T47D (cell line): ENCODE data around the gene TTC39B.

ENCODE experiments used
- DNase-seq, 2 experiments: peaks; one replicate each; pipeline versions ENCODE4 v3.0.0 to v3.0.0-alpha.2; 2011 to 2012; ENCODE audit warnings: low read depth in 1 of 2, low spot score in 1 of 2
- JUND ChIP-seq: IDR thresholded peaks from 2 replicates; pipeline ENCODE4 v1.6.1; 2012; ENCODE audit warnings: low read depth
- in situ Hi-C: cut with HindIII; loops from 2 replicates; pipeline ENCODE4 v1.10.0; 2016; ENCODE audit warnings: low sequenced_read_pairs, low pct_unique_long_range_greater_than_20kb

Gene TTC39B

DNA sequence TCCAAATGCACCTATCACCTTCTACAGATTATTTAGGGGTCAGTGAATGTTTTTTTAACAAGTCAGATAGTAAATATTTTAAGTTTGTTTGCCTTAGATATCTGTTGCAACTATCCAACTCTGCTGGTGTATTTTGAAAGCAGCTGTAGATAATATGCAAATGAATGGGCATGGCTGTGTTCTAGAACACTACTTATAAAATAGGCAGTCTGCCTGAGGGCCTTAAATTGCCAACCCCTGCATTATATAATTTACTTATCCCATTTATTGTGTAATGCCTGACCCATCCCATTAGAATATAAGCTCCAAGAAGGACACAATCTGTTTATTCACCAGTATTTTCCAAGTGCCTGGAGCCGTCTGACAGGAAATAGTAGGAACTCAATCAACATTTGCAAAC lies 149.0 kb downstream of the TTC39B start:
- TF ChIP-seq JUND: no peak
- in situ Hi-C loops: no loop called here
- DNase-seq: no peak

DNA sequence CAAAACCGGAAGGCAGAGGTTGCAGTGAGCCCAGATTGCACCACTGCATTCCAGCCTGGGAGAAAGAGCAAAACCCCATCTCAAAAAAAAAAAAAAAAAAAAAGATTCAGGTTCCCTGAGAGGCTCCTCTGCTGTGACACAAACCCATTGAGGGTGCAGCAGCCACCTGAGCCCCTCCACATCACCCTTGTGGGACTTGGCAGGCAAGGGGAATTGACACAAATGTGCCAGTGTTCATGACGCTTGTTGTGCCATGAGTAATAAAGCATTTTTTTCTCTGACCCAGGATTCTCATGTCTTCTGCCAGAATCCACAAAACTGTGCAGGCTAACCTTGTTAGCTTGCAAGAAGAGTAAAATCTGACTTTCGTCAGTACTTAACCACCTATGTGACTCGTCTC lies 149.6 kb downstream of the TTC39B start:
- in situ Hi-C loops: no loop called here
- no peak for DNase-seq
- no peak for TF ChIP-seq JUND

DNA sequence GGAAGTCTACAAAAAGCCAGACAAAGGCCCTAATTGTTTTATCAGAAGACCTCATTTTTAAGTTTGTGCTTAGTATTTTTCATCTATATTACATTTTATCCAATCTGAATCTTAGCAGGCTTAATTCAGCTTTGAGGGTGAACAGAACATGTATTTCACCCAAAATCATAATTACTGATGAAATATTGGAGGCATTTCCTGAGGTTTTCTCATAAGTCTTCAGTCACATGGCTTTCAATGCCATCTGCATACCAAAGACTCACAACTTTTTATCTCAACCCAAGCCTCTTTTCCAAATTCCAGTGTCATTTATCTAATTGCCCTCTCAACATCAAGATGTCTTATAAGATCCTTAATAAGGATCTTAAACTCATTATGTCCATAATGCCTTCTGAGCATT lies 150.8 kb downstream of the TTC39B start:
- no peak for DNase-seq
- TF ChIP-seq JUND: no peak
- in situ Hi-C loops: no loop called here

DNA sequence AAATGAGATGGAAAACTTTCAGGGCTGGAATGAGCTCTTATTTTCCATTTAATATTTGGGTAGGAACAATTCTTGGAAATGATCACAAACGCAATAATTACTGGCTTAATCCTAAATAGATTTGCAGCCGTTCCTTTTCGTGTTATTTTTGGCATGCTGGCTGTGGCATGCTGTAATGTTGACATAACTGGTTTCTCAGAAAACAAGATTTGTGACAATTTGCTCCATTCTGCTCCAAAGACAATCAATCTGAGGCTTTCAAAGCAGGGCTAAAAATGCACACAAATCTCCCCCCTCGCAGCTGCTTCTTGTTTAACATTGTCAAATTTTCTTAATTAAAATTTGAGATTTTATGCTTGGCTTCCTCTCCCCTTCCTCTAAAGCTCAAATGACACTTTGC lies 151.2 kb downstream of the TTC39B start:
- no peak for TF ChIP-seq JUND
- no peak for DNase-seq
- in situ Hi-C loops: no loop called here

DNA sequence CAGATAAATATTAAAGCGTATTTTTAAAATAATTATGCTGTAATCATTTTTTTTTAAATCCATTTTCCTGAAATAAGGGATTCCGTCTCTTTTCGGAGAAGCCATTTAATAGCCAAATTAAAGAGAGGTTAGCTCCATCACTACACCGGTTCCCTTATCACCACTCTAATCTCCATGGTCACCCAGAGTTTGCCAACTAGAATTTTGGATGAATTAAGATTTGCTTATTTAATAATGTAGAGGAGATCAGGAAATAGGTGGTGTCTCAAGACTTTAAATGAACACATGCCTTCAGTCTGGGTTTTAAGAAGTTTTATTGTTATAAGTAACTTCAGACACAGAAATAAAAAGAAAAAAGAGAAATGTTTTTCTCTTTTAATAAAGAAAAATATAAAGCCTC lies 151.7 kb downstream of the TTC39B start:
- TF ChIP-seq JUND: no peak
- no peak for DNase-seq
- in situ Hi-C loops: no loop called here

DNA sequence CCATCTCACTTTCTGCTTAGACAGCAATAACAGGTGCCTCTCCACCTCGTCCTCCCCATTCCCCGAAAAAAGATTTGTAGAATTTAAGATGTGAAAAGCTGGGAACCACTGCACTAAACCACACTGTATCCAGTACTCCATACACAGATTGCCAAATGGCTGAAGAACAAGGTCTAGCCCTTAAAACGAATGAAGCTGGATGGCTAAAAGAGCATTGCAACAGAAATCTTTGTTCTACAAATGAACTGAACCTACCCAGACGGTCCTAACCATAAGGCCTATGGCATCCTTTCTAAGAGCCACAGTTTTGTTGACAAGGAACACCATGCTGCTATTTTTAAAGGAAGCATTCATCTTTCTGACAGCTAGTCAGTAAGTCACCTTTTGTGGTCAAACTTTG lies 152.3 kb downstream of the TTC39B start:
- no peak for TF ChIP-seq JUND
- in situ Hi-C loops: no loop called here

DNA sequence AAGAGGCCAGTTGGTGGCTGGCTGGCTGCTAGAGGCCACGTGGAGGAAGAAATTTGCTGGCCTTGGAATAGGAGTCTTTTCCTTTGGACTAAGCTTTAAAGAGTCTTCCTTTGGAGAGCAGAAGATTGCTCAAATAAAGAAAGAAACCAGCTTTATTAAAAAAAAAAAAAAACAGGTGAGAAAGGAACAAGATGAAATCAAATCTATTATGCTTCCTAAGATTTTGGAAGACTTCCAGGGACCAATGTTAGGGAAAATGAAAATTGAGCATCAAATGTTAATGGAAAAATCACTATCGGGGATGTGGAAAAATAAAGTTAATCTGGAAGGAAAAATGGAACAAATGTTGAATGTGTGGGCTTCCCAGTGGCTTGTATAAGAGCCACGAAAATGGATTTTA lies 153.1 kb downstream of the TTC39B start:
- no peak for TF ChIP-seq JUND
- DNase-seq: no peak
- in situ Hi-C loops: no loop called here

More for the DNA sequence above, 152.3 kb downstream of the TTC39B start:
- DNase-seq: no peak

DNA sequence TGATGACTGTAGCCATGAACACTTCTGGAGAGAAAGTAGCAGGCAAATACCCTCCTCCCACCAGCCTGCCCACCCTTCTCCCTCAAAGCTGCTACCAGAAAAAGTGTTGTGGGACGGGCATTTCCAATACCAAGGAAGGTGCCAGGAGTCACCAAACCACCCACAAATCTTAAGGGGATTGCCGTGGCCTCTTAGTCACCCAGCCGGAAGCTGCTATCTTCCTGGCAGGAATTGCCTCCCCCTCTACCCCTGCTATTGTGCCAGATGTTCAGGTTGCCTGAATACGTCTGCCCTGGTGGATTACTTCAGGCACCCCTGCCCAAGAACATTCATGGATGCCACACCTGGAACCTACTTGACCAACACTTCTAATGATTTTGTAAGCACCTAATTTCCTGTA lies 156.1 kb downstream of the TTC39B start:
- in situ Hi-C loops: no loop called here
- no peak for DNase-seq
- no peak for TF ChIP-seq JUND

DNA sequence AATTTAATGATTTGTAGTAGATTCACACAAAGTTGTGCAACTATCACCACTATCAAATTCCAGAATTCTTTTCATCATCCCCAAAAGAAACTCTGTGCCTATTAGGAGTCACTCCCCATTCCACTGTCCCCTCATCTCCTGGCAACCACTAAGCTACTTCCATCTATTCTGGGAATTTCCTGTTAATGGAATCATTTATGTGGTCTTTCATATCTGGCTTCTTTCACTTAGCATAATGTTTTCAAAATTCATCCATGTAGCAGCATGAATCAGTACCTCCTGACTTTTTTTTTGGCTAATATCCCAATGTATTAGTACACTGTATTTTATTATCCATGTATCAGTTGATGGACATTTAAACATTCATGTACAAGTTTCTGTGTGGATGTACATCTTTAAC lies 157.6 kb downstream of the TTC39B start:
- DNase-seq: no peak
- no peak for TF ChIP-seq JUND
- in situ Hi-C loops: no loop called here

DNA sequence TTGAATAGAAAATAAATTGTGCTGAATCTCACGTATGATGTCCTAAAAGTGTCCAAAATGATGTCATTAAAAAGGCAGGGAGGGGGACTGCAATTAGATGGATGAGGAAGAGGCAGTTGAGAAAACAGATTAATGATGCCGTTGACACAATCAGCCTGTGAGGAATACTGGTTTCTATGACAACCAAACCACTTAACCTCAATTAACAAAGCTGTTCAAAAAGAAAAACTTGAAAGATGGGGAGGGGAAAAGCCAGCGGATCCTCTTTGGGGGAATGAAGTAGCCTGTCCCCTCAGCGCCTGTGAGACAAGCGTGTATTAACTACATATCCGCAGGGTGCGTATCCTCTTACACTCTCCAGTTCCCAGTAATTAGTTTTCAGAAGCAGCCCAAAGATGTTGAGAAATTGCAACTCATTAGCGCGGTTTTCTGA lies 160.7 kb downstream of the TTC39B start:
- no peak for TF ChIP-seq JUND
- DNase-seq: no peak
- in situ Hi-C loops: no loop called here

DNA sequence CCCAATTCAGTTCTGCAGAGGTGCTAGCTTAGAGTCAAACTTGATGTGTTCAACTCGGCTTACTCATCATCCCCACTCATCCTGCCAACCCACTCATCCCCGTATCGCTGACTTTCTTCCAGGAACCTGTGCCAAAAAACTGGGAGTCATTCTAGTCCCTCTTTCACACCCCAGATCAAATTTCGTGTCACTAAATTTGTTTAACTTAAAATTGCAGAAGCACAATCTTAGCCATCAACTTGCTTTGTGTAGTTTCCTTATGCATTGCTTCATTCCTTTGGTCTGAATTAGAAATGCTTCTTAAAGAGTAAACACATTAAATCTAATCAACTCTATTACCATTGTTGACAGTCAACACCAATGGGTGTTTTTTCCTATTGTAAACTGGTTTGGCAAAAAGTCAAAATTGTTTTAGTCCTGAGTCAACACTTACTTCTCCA lies 162.4 kb downstream of the TTC39B start:
- in situ Hi-C loops: no loop called here
- peak; percentile 76; the same call in 1 of the 2 replicates for TF ChIP-seq JUND
- peak in 1 of 2 experiments; percentile 75 for DNase-seq

DNA sequence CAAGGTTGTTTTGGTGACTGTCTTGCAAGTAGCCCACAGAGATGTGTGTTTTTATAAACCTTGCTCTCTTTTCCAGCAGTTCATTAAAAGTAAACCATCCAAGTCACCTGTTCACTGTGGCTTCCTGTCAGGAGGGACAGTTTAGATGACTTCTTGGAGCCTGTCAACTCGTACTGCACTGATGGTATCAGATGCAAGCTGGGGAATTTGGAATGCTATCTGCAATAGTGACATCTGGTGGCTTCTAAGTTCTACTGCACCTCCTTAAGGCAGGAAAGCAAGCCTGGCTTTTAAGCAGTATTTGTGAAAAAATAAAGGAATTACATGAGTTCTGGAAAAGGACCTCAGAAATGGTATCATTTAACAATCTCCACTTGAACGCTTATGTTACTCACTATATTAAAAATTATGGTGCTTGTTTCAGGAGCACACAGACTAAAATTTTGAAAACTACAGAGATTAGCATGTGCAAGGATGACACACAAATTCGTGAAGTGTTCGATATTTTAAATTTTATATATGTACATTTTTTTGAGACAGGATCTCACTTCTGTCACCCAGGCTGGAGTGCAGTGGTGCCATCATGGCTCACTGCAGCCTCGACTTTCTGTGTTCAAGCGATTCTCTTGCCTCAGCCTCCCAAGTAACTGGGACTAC lies 164.0 kb downstream of the TTC39B start:
- no peak for TF ChIP-seq JUND
- peak; percentile 13 to 67 for DNase-seq
- in situ Hi-C loops: no loop called here

DNA sequence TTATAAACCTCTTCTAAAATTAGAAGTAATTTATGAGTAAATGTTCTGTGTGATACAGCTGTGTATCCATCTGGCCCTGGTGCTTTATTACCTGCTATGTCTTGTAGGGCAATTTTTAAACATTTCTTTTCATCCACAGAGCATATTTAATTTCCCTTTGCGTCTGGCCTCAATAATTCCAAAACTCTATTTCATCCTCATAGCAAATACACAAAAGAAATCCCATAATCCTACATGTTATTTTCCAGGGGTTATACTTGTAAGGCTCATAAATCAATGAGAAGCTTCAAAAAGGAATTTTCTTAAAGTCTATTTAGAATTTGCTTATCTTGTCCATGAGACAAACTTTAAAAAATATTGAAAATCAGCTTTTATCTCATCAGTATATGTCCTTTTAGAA lies 167.0 kb downstream of the TTC39B start:
- in situ Hi-C loops: no loop called here
- no peak for DNase-seq
- TF ChIP-seq JUND: no peak

DNA sequence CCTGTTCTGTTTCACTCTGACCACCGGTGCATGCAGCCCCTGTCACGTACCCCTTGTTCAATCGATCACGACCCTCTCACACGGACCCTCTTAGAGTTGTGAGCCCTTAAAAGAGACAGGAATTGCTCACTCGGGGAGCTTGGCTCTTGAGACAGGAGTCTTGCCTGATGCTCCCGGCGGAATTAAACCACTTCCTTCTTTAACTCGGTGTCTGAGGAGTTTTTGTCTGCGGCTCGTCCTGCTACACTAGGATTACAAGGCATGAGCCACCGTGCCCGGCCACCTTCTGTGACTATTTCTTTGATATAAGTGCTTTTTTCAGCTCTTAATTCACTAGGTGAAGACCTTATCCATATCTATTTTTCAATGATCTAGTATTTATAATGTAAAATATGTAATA lies 167.5 kb downstream of the TTC39B start:
- in situ Hi-C loops: no loop called here
- no peak for TF ChIP-seq JUND
- DNase-seq: no peak

DNA sequence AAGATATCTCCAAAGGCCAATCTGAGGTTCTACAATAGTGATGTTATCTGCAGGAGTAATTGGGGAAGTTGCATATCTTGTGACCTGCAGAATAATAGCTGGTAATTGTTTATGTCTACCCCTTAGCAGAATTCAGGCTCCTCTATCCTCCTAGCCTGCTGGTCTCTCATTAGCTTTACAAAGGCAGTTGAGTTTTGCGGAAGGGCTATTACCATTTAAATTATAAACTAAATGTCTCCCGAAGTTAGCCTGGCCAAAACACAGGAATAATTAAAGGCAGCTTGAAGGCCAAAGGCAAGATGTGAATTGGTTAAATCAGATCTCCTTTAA lies 168.7 kb downstream of the TTC39B start:
- no peak for DNase-seq
- no peak for TF ChIP-seq JUND
- in situ Hi-C loops: no loop called here
